Cerebellar nuclear complex (tissue), 1 donor: ENCODE results near the gene TGFBR1.

Experiments used
- DNase-seq, 2 experiments: peaks; one replicate each; lab custom pipeline; 2025; lab: John Stamatoyannopoulos, UW

The TGFBR1 gene

DNA sequence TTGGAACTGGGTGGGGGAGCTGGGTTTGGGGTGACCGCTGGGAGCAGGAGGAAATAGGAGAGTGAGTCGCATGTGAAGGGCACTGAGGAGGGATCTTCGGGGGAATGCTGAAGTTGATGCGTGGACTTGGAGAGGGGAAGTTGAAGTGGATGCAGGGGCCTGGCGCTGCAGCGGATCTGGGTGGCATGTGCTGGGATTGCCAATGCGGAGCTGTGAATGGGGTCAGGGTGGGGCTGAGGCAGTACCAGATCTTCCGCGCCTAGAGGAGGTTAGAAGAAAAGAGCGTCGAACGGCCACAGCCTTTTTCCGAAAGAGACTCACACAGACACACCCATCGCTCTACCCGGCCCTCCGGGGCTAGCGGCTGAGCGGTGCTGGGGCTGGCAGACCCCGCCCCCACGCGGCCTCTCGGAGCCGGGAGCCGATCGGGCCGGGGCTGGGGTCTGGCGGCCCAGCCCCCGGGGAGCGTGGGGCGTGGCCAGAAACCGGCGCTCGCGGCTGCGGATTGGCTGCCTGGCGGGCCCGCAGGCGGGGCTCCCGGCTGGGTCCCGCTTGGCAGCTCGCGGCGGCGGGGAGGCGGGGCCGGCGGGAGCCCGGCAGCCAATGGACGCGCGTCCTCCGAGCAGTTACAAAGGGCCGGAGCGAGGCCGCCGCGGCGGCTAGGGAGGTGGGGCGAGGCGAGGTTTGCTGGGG, at the start of gene TGFBR1:
TSS of gene TGFBR1 (plus strand) at position 655 of the 693 bp plus-strand sequence. CDS start 93 bp downstream, outside the sequence.
- DNase-seq = peak; percentile 36 to 73

DNA sequence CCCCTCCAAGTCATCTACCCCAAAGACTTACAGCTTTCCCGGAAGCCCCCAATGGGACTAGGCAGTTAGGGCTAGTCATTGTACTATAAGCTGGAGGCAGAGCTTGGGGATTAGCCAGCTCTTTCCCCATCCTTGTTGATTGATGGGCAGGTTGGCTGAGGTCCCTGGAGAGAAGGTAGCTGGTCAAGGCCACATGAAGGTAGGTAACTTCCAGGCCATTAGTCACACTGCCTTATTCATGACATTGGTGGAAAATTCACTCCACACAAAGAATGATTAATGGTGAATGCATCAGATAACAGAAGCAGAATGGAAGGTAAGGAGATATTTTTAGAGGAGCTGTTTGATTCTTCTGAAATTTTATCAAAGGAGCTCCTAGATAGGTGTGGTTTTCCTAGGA, 49.5 kb upstream of the TGFBR1 start:
- DNase-seq = no peak

DNA sequence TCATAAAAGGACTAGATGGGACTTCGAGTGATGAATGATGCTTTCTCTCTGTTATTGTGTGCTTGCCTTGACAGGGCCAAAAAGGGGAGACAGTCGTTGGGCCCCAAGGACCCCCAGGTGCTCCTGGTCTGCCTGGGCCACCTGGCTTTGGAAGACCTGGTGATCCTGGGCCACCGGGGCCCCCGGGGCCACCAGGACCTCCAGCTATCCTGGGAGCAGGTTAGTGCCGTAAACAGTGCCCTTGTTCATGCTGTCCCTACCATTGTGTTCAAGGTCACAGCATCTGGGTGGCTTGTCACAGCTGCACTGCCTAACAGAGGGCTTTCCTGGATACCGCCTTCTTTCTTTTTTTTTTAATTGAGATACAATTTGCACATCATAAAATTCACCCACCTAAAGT, 48.7 kb upstream of the TGFBR1 start:
- DNase-seq = no peak

DNA sequence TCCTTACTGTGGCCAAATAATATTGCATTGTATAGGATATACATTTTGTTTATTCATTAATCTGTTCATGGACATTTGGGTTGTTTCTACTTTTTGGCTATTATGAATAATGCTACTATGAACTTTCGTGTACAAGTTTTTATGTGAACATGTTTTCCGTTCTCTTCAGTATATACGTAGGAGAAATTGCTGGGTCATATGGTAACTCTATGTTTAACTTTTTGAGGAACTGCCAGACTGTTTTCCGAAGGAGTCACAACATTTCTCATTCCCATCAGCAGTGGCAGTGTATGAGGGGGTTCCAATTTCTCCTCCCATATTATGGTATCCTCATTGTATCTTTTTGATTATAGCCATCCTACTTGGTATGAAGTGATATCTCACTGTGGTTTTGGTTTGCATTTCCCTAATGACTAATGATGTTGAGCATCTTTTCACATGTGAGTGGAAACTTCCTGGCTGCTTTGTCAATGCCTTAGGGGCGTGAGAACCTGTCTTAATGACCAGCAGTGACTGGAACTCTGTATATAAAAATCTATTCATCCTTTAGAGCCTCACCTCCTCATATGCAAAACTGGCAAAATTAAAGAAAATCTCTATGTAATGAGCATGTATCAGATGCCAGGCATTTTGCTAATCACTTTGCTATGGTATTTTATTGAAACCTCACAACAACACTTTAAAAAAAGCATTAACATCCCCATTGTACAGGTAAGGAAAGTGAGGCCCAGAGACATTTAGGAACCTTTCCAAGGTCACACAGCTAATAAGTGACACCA, 47.8 kb upstream of the TGFBR1 start:
- DNase-seq = no peak

DNA sequence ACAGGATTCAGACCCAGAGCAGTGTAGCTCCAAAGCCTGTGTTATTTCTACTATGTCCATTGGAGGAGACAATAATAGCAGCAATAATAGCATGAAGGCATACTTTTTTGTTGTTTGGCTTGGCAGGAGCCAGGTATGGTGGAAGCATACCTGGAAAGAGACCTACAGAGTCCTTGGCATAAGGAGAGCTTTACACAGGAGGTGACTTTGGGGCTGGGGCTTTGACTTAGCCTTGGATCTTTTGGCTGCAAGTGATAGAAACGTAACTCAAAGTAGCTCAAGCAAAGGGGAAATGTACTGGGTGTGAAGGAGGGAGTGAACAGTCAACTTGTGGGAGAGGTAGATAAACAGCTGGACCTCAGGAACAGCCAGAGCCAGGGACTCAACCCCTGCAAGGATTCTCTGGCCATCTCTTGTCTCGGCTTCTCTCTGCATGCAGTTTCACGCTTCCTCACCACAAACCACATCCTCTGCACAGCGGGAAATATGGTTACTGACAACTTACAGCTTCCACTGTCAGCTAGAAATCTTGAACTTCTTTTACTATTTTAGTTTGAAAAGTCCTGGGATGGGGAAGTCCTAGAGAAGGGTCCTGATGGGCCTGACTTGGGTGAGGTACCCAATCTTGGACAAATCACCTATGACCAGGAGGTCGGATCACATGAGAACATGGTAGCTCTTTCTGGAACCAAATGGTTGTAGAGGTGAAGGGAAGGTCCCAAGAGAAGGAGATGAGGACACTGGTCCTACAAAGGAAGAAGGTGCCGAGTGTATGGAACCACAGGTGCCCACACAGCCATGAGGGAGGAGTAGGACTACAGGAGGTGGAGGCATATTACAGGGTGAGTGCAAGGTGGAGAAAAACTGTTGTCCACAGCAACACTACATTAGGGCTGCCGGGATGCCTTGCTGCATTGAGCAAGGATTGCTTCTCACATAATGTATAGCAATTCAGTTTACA, 47.0 kb upstream of the TGFBR1 start:
- DNase-seq = no peak

DNA sequence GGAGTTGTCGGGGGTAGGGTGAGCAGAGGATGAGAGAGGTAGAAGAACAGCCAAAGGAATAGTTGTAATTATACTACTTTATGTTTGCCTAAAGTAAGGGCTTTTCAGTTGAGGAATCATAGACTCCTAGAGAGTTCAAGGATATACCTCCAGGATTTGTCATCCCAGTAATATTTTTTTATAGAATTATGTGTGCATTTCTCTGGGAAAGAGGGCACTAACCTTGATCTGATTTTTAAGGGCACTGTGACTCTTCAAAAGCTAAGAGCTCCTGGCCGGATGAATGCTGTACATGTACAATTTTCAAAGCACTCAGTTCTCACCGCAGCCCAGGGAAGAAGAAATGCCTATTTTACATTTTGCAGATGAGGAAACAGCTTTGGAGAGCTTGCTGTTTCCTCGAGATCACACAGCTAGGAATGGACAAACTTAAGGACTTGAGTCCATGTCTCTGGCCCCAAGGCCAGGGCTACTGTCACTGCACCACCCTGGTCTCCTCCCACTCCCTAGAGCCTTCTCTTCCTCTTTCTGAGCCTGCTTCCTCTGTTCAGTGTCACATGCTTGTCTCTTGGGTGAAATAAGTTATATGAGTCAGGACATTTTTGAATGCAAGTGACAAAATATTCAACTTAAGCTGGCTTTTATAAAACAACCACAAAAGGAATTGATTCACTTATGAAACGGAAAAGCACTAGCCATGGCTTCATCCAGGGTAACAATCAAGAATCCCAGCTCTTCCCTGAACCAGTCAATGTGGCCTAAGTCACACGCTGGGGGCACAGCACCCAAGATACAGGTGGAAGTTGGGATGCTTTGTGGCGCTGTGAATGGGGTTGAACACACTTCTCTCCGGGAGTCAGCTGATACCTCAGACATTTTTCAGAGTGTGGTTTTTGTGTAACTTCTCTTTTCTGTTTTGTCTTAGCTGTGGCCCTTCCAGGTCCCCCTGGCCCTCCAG, 45.7 kb upstream of the TGFBR1 start:
- no peak for DNase-seq

DNA sequence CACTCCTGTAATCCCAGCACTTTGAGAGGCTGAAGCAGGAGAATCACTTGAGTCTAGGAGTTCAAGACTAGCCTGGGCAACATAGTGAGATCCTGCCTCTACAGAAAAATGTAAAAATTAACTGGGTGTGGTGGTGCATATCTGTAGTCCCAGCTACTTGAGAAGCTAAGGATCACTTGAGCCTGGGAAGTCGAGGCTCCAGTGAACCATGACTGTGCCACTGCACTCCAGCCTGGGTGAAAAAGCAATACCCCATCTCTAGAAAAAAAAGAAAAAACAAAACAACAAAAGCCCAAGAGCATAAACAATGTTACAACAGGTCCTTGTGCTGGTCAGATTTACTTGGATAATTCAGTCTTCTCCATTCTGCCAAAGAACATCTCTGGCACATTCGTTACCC, 44.3 kb upstream of the TGFBR1 start:
- DNase-seq = no peak

DNA sequence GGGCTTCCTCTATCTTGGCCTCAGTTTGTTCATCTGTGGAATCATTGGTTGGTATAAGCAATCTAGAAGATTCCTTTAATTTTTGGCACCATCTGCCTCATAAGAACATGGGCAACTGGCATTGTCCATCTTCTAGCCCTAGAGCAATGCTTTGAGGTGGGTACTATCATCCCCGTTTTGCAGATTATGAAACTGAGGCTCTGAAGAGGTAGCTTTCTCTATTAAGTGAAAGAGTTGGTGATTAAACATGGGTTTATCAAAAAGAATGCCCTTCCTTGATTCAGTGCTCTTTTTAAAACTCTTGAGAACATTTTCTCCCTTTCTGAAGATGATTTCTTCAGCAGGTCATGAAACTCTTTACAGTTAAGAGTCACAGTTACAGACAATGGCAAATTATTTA, 42.4 kb upstream of the TGFBR1 start:
- DNase-seq = no peak

DNA sequence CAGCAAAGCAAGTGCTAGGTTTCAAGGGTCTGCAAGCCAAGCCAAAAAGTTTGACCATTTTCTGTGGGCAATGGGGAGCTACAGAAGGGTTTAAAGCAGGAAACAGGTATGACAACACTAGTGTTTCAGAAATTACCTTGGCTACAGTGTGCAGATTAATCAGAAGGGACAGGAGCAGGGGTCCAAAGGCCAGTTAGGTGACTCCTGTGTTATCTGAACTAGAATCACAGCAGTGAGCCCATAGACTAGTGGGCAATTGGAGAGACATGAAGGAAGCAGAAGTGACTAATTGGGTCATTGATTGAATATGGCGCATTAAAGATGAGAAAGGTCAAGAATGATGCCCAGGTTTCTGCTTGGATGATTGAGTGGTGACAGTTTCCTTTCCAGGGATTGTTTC, 41.4 kb upstream of the TGFBR1 start:
- no peak for DNase-seq

DNA sequence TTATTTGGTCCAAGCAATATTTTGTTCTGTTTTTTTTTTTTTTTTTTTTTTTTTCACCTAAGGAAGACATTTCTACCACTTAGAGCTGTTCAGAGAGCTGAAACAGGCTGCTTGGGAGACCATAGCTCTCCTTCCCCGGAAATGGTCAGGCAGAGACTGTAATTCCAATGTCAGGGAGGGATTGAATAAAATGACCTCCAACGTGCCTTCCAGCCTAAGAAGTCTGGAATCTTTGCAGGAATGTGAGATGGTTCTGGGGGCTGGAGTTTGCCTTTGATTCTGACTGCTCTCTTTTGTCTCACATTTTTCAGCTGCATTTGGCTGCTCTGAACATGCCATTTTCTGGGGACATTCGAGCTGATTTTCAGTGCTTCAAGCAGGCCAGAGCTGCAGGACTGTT, 38.3 kb upstream of the TGFBR1 start:
- no peak for DNase-seq

DNA sequence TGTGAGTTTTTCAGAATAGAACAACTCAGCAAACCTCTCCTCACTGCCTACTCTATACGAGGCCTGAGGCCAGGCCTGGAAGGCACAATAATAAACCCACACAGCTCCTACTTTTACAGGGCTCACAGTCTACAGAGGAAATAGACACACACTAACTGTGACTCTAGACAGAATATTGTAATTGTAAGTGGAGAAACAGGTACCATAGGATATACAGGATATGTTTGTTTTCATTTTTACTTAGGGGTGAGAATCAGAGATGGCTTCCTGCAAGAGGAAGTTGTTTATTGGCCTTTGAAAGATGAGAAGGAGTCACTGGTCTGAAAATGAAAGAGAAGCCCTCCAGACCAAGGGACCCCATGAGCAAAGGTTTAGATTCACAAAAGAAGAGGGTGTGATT, 35.8 kb upstream of the TGFBR1 start:
- no peak for DNase-seq

DNA sequence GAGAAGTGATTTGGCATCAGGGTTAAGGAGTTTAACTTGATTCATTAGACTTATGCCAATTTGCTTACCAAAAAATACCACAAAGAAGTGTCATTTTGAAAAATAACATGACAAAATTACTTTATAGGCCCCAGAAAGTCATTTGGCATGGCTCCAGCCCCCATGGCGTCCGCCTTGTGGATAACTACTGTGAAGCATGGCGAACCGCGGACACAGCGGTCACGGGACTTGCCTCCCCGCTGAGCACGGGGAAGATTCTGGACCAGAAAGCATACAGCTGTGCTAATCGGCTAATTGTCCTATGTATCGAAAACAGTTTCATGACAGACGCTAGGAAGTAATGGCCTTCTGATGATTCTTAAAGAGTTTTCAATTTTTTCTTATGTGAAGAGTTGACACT, 35.4 kb upstream of the TGFBR1 start:
- no peak for DNase-seq

DNA sequence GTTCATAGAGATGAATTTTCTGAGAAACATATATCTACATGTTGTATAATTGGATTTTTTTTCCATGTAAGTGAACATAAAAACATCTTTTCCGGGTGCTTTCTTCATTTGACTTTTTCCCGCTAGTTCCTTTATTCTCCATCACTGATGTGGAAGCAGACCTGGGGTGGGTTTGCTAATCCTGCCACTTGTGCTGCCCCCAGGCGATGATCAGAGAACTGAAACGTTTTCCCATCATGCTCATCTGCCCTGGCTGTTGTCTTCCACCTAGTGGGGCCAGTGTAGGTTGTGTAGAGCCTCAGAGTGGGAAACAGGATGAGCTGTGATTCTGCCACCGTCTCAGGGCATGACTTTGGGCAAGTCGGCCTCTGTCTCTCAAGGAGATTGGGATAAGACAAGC, 34.2 kb upstream of the TGFBR1 start:
- DNase-seq = no peak

DNA sequence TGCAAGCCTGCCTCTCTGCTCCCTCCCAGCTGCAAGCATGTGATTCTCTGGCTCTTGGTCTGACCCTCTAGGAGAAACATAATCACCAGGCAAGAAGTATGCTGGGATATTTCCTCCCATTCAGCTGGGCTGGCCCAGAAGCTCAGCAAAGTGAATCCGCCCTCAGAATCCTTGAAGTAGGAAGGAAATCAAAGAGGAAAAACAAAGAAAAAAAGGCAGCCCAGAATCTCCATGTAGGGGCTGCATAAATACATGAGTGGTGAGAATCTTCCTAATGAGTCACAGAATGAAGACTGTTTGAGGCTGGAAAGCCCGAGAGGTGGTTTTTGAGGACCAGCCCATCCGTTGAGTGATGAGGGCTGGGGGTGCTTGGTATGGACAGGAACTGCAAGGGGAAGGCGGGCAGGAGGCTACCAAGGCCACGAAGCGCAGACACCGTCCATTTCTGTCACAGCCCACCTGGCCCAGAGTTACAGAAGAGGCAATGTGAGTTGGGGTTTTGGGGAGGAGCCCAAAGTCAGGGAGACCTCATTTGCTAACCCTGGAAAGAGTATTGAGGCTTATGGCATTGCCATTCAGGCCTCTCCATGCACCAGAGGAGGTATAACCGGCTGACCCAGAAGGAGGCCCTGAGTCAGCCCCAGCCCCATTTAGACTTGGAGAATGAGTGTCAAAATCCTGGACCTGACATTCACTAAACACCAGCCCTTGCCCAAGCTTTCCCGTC, 33.4 kb upstream of the TGFBR1 start:
- DNase-seq = no peak

DNA sequence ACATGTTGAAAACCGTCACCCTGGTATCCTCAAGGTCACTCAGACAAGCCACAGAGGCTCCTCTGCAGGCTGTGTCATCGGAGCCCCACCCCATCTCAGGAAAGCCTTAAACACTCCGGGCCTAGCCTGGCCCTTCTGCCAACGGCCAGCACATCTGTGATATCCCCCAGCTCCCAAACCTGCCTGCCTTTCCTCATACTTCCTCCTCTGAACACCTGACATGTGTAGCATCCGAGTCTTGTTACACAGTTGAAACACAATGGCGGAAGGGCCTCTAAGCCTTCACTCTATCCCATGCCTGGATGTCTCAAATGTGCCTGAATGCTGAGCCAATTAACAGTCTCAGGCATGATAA, 32.9 kb upstream of the TGFBR1 start:
- DNase-seq = no peak

DNA sequence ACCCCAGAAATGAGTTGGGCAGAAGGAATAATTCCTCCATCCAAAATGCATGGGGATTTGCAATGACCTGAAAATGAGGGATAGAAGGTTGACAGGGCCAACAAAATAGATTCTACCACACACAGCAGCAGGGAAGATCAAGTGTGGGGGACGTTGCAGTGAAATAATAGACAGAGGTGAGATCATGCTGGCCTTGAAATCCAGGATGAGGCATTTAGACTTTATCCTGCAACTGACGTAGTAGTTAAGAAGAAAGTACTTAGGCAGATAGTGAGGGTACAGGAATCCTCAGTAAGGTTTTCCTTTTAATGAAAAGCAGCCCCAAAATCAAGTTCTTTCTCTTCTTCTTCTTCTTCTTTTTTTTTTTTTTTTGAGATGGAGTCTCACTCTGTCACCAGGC, 31.6 kb upstream of the TGFBR1 start:
- no peak for DNase-seq

DNA sequence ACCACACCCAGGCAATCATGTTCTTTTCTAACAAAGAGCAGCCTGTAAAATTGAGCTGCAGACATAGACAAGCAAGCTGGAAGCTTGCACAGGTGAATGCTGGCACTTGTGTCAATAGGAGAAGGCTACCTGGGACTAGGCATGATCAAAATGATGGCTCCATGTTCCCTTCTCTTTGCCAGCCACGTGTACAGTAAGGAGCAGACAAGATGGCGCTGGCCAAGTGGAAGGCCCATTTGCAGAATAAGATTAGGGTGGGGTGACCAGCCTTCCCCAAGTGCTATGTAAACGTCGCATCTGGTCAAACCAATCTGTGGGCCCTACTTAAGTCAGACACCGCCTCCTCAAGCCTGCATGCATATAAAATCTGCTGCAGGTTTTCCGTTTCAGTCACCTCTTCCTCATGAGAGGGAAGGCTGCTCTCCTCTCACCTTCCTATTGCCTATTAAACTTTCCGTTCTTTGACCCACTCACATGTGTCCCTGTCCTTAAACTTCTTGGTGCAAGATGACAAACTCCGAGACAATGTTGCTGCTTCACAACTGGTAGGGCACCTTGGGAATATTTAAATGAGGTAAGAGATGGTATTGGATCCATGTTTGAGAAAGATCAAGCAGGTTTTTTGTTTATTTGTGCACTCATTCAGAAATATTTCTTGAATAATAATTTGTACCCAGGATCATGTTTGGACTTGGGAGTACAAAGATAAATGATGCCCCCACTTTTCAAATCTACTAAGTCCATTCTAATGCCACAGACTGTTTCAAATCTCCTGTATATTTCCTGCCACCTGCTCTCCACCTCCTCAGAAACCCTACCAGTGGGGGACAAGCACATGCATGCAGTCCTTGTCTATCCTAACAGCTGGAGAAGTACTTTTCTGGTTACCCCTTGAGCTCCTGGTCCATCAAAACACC, 30.7 kb upstream of the TGFBR1 start:
- DNase-seq = no peak

DNA sequence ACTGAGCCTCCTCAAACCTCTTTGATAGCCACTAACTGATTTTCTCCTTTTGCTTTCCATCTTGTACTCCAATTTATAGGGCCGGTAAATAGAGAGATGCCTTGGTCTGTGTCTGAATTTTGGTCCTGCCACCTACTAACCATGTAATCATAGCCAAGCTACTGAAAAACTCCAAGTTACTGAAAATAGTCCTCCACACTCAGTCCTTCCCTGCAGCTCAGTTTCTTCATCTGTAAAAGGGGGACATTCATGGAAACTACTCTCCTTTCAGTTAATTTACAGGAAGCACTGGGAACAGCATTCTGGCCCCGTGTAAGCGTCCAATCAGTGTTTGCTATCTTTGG, 30.0 kb upstream of the TGFBR1 start:
- no peak for DNase-seq

DNA sequence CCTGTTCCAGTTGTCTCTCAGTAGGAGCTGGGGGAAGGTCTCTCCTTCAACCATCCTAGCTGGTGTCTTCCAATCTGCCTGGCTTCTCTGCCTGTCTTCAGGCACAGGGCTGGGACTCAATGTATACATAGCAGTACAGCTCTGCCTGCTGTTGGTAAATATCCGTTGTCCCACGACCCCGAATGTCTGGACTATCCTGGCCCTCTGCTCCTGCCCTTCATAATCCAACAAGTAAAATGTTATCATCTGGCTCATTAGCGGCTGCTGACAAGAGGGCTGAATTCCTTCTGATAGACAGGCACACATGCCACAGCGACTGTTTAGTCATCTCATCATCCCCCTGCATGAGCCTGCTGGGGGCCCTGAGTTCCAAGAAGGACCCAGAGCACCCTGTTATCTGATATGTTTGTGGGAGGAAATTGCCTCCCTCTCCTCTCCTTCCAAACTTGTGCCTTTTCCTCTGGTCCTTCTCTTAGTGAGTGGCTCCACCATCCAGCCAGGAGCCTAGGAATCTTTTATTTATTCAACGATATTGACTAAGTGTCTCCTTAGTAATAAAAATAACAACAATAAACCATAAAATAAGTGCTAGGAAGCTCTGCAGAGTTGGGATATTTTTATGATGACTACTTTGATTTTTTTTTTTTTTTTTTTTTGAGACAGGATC, 29.5 kb upstream of the TGFBR1 start:
- no peak for DNase-seq
